Panc1 (cell line): ENCODE results near the gene TBC1D32. TPM values are rescaled to one million over a fixed set of nuclear protein-coding genes. Genes with fewer than 3 reads are reported as not detected.
"Not testable (repeated sequence)": the region's sequence is repeated elsewhere in the genome, so short reads cannot be mapped to it uniquely, and the experiment has no call there.

Experiments
- ATAC-seq: fragments of 200-7000 bp; cut with Tn5 transposase; 2 replicates; pipeline ENCODE4 v1.9.1; 2020; ENCODE audit warnings: mild to moderate bottlenecking, moderate library complexity
- BruUV-seq: library from RNA; stranded (reverse); fragments of 400-500 nt; replicated peaks from 2 replicates; lab custom pipeline; 2021; lab: Mats Ljungman, UMichigan
- CTCF ChIA-PET: fragments of 300-600 bp; sonication (Branson Sonifier 250); formaldehyde crosslinking; loops from one replicate; lab custom pipeline; 2022; ENCODE audit warnings: antibody characterized with exemption; lab: Charles Lee
- POLR2A ChIA-PET: fragments of 300-600 bp; sonication (Branson Sonifier 250); formaldehyde crosslinking; loops from one replicate; lab custom pipeline; 2022; ENCODE audit warnings: antibody characterized with exemption; lab: Charles Lee
- DNase-seq: peaks from one replicate; pipeline ENCODE4 v3.0.0-alpha.2; 2010; ENCODE audit warnings: low read depth, low spot score
- H3K27ac ChIP-seq: 2 replicates; pipeline ENCODE4 v1.5.1; 2011; ENCODE audit warnings: mild to moderate bottlenecking, low read length, inconsistent platforms
- H3K27me3 ChIP-seq: fragments of 200-500 bp; sonication (Bioruptor generic); 2 replicates; pipeline ENCODE4 v1.6.0; 2014; ENCODE audit warnings: low read length, inconsistent platforms; ENCODE audit not compliant: control insufficient read depth, insufficient read depth
- H3K36me3 ChIP-seq: fragments of 200-500 bp; sonication (Bioruptor generic); 2 replicates; pipeline ENCODE4 v1.5.1; 2014; ENCODE audit warnings: inconsistent platforms, mild to moderate bottlenecking, low read length, moderate library complexity; ENCODE audit not compliant: control insufficient read depth, insufficient read depth
- H3K4me1 ChIP-seq: 2 replicates; pipeline ENCODE4 v1.5.1; 2011; ENCODE audit warnings: inconsistent platforms, mild to moderate bottlenecking, low read length, moderate library complexity; ENCODE audit not compliant: control insufficient read depth, insufficient read depth
- H3K4me3 ChIP-seq, 2 experiments: 2 replicates each; pipeline ENCODE4 v1.5.1; 2011 to 2012; ENCODE audit warnings: low read depth in 2 of 2, low read length in 2 of 2, mild to moderate bottlenecking in 2 of 2, inconsistent platforms in 1 of 2, moderate library complexity in 1 of 2
- H3K9me3 ChIP-seq: fragments of 200-500 bp; sonication (Bioruptor generic); 2 replicates; pipeline ENCODE4 v1.5.1; 2014; ENCODE audit warnings: low read depth, mild to moderate bottlenecking, inconsistent platforms, low read length, moderate library complexity; ENCODE audit not compliant: control insufficient read depth, insufficient read depth
- CTCF ChIP-seq: fragments of 450-650 bp; IDR thresholded peaks from 2 replicates; pipeline ENCODE4 v1.5.1; 2017; ENCODE audit warnings: mild to moderate bottlenecking
- POLR2AphosphoS5 ChIP-seq: IDR thresholded peaks from 2 replicates; pipeline ENCODE4 v1.6.1; 2012; ENCODE audit warnings: mild to moderate bottlenecking, low read depth, low read length, moderate library complexity
- REST ChIP-seq, 2 experiments: IDR thresholded peaks; 2 replicates each; pipeline ENCODE4 v1.6.1; 2011 to 2012; ENCODE audit warnings: low read depth in 2 of 2, control low read depth in 1 of 2, low read length in 1 of 2, mild to moderate bottlenecking in 1 of 2, moderate library complexity in 1 of 2; ENCODE audit not compliant: insufficient read depth in 1 of 2
- SIN3A ChIP-seq: IDR thresholded peaks from 2 replicates; pipeline ENCODE4 v1.6.1; 2012; ENCODE audit warnings: low read depth, mild to moderate bottlenecking, low read length, moderate library complexity, borderline replicate concordance; ENCODE audit not compliant: insufficient read depth
- TCF7L2 ChIP-seq: IDR thresholded peaks from 2 replicates; pipeline ENCODE4 v1.6.1; 2011; ENCODE audit warnings: mild to moderate bottlenecking, low read depth, low read length, inconsistent platforms
- in situ Hi-C: cut with HindIII; loops from 2 replicates; pipeline ENCODE4 v1.10.0; 2016; ENCODE audit warnings: low sequenced_read_pairs, low pct_unique_long_range_greater_than_20kb
- intact Hi-C: fragments of 100-400 bp; cut with micrococcal nuclease; formaldehyde crosslinking; loops from one replicate; pipeline ENCODE4 v1.10.0; 2022; ENCODE audit not compliant: unreplicated experiment
- total RNA-seq: library from RNA; stranded (reverse); gene quantifications from one replicate; pipeline ENCODE4 v1.2.1, GENCODE V29; 2021; ENCODE audit not compliant: unreplicated experiment

The TBC1D32 gene
- total RNA-seq, 1 experiment from 2014 or later: 15.8 TPM

- CTCF ChIA-PET: no interaction called here
- intact Hi-C loops: no loop called here
- BruUV-seq: no TSS peak
Observed at GRCh38 chr6:121216928-121217327, 117.4 kb downstream of the TBC1D32 start.

GRCh38 chr6:121213341-121213740, 120.9 kb downstream of the TBC1D32 start:
- in situ Hi-C loops, CTCF ChIA-PET, H3K9me3 ChIP-seq, BruUV-seq, ATAC-seq, H3K36me3 ChIP-seq, DNase-seq, H3K4me3 ChIP-seq, H3K27me3 ChIP-seq, POLR2A ChIA-PET, H3K4me1 ChIP-seq, H3K27ac ChIP-seq, intact Hi-C loops: not testable (repeated sequence)

More at GRCh38 chr6:121216928-121217327, 117.4 kb downstream of the TBC1D32 start:
- Histone ChIP-seq H3K4me3 (no peak overlapping the region), H3K27me3 (no peaks in the 10 kb centered on the region), H3K9me3 (peaks cover 6% of the 10 kb centered on the region; the same call in 1 of the 2 replicates), H3K27ac (no peak overlapping the region), H3K36me3 (no peaks in the 10 kb centered on the region), H3K4me1 (no peaks in the 10 kb centered on the region)
- in situ Hi-C loops: no loop called here
- ATAC-seq (no peak), DNase-seq (no peak)
- POLR2A ChIA-PET: no interaction called here
- TF ChIP-seq REST (IDR thresholded peaks at IDR 0.05; ENCODE audit: insufficient read depth in 1 of 2, low read depth in 2 of 2, low read length in 1 of 2): no peak
- no peak for TF ChIP-seq TCF7L2
- no peak for TF ChIP-seq POLR2AphosphoS5
- TF ChIP-seq SIN3A: no peak
- TF ChIP-seq CTCF: no peak

- Histone ChIP-seq H3K27ac (no peak overlapping the region), H3K36me3 (no peaks in the 10 kb centered on the region), H3K27me3 (no peaks in the 10 kb centered on the region), H3K4me3 (no peak overlapping the region), H3K4me1 (no peaks in the 10 kb centered on the region), H3K9me3 (peaks cover 6% of the 10 kb centered on the region; the same call in 1 of the 2 replicates)
- BruUV-seq: no TSS peak
- in situ Hi-C loops (no loop called here), intact Hi-C loops (no loop called here)
- no peak for DNase-seq
- TF ChIP-seq SIN3A (no peak), TCF7L2 (no peak), CTCF (no peak), REST (IDR thresholded peaks at IDR 0.05; ENCODE audit: insufficient read depth in 1 of 2, low read depth in 2 of 2, low read length in 1 of 2) (no peak), POLR2AphosphoS5 (no peak)
- no peak for ATAC-seq
- ChIA-PET POLR2A (no interaction called here), CTCF (no interaction called here)
Observed at GRCh38 chr6:121210943-121211342, 123.3 kb downstream of the TBC1D32 start.
